Astrocyte of the spinal cord (primary cell): ENCODE results near the gene P2RY14.

Source experiments
- DNase-seq: peaks from one replicate; pipeline ENCODE4 v3.0.0; 2011; ENCODE audit warnings: low read depth, low spot score
- H3K4me3 ChIP-seq: 2 replicates; pipeline ENCODE4 v1.5.1; 2011; ENCODE audit warnings: low read depth, mild to moderate bottlenecking, low read length, moderate library complexity
- in situ Hi-C: cut with HindIII; loops from 2 replicates; pipeline ENCODE4 v1.10.0; 2017; ENCODE audit warnings: low sequenced_read_pairs
- TF ChIP-seq, protein P1 (sequence below): IDR thresholded peaks from 2 replicates; pipeline ENCODE4 v1.5.1; 2012; ENCODE audit warnings: low read depth, mild to moderate bottlenecking, low read length, inconsistent platforms

The P2RY14 gene

DNA sequence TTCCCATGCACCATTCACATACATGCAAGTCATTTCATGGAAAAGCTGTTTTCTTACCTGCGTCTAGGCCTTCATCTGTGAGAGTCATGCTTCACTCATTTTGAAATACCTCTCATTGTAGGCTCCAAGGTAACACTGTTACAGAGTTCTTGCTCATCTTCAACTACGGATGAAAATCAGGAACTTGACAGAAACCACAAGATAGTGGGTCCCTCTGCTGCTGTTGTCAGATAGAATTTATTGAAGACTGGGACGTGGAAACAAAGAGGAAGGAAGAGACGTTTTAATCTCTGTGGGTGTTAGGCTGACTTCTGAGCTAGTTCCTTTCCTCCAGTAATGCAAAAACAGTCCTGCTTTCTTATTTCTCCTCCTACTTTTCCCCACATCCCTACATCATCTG, at the start of gene P2RY14:
Gene P2RY14 (minus strand): TSS at position 313 of the 400 bp plus-strand sequence. CDS start 64,226 bp downstream, outside the sequence.
- TF ChIP-seq, protein P1, sequence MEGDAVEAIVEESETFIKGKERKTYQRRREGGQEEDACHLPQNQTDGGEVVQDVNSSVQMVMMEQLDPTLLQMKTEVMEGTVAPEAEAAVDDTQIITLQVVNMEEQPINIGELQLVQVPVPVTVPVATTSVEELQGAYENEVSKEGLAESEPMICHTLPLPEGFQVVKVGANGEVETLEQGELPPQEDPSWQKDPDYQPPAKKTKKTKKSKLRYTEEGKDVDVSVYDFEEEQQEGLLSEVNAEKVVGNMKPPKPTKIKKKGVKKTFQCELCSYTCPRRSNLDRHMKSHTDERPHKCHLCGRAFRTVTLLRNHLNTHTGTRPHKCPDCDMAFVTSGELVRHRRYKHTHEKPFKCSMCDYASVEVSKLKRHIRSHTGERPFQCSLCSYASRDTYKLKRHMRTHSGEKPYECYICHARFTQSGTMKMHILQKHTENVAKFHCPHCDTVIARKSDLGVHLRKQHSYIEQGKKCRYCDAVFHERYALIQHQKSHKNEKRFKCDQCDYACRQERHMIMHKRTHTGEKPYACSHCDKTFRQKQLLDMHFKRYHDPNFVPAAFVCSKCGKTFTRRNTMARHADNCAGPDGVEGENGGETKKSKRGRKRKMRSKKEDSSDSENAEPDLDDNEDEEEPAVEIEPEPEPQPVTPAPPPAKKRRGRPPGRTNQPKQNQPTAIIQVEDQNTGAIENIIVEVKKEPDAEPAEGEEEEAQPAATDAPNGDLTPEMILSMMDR = no peak
- in situ Hi-C loops = no loop called here
- DNase-seq = no peak
- no peak within 1 kb of the TSS for H3K4me3 ChIP-seq

DNA sequence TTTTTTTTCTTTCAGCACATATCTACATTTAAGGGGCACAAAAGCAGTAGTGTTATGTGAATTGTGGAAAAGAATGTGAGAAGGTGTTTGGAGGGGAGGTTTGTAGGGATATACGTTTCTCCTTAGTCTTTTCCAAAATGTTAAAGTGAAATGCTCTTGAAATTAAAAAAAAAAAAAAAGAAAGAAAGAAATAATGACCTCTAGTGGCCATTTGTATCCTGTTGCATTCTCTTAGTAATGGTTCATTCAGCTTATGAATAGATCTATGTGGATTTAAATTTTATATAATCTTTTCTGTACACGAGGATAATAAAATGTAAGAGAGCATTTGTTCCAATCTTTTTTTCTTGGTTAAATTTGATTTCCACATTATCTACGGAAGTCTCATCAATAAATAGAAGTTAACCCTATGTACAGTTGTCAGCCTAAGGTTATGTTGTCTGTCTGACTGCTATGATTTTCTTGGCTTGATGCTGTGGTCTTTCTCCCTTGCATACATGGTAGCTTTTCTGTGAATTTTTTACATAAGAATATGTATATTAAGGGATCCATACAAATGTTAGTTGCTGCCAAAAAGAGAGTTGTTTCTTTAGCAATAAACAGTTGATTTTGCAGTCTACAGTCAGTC, 49.3 kb upstream of the P2RY14 start:
- DNase-seq = peak; percentile 47
- no peak overlapping the region for H3K4me3 ChIP-seq
- in situ Hi-C loops = no loop called here
- TF ChIP-seq, protein P1 = peak; percentile 53

GRCh38 chr3:151322511-151322910, 44.2 kb upstream of the P2RY14 start:
- TF ChIP-seq, protein P1 = no peak
- no peak overlapping the region for H3K4me3 ChIP-seq
- in situ Hi-C loops = no loop called here
- DNase-seq = no peak

DNA sequence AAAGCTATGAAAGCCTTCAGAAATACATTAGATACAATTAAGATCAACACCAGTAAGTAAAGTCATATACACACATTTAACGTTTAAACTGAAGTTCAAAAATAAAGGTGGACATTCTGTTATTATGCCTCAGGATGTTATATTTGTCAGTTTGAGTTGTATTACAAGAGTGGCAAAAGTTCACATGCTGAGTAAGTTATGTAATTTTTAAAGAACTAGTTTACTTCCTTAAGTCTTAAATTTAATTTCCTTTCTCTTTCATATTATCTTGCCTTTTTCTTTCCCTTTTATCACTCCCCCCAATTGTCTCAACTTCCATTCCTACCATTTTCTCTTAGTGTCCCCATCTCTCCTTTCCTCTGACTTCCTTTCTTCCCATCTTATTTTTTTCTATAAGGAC, 43.2 kb upstream of the P2RY14 start:
- in situ Hi-C loops = no loop called here
- TF ChIP-seq, protein P1 = no peak
- DNase-seq = no peak
- no peak overlapping the region for H3K4me3 ChIP-seq

DNA sequence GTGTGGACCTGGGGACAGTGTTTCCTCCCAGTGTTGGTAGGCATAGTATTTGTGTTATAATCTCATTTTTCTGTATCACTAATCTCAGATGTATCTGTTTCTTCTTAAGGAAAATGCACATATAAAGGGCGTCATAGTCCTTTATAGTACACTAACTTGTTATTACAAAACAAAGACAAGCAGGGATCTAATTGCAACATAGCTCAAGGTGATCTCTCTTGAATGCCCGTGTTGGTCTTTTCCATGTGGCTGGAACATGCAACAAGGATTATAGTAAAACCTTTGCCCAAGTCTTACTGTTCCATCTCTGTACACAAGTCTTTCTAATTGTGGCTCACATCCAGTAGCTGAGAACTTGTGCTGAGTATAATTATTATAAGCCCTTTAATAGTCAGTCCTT, 41.8 kb upstream of the P2RY14 start:
- no peak overlapping the region for H3K4me3 ChIP-seq
- in situ Hi-C loops = no loop called here
- TF ChIP-seq, protein P1 = no peak
- DNase-seq = no peak

GRCh38 chr3:151319628-151320027, 41.3 kb upstream of the P2RY14 start:
- DNase-seq = no peak
- TF ChIP-seq, protein P1 = no peak
- in situ Hi-C loops = no loop called here
- no peak overlapping the region for H3K4me3 ChIP-seq
